ENCODE results near the gene DTX3L. TPM values are rescaled to one million over a fixed set of nuclear protein-coding genes. Genes with fewer than 3 reads are reported as not detected.

DTX3L gene
- total and polyA plus RNA-seq, 10 of the 15 experiments (the other 5 are each of a cell fraction or from before 2014, with no cell fraction given), result 9.9 to 41.4 (median 21.7) TPM

- Histone ChIP-seq H3K79me2 (ENCODE audit: control insufficient read depth, insufficient read depth, low read length) (no peaks in the 10 kb centered on the region), H3K4me3 (no peak overlapping the region), H3K4me1 (ENCODE audit: control insufficient read depth, insufficient read depth, low read length) (no peaks in the 10 kb centered on the region), H3K27ac (ENCODE audit: control insufficient read depth, insufficient read depth) (no peak overlapping the region), H3K27me3 (replicated peaks in 1 of 2; ENCODE audit: control insufficient read depth in 2 of 2, insufficient read depth in 2 of 2, low read length in 1 of 2) (no peaks in the 10 kb centered on the region), H3K9ac (ENCODE audit: control insufficient read depth, insufficient read depth, low read length) (no peak overlapping the region), H3K9me3 (replicated peaks; ENCODE audit: control insufficient read depth, insufficient read depth, low read length) (no peaks in the 10 kb centered on the region), H3K36me3 (ENCODE audit: control insufficient read depth in 2 of 2, insufficient read depth in 2 of 2, low read length in 1 of 2) (peaks cover 2 to 16% of the 10 kb centered on the region in 2 experiments; a peak in 3 of 4 replicates), H3K4me2 (ENCODE audit: control insufficient read depth, insufficient read depth) (no peak overlapping the region), H2AFZ (ENCODE audit: control insufficient read depth, low read depth, low read length) (no peak overlapping the region), H4K20me1 (ENCODE audit: control insufficient read depth, insufficient read depth) (no peaks in the 10 kb centered on the region)
- TF ChIP-seq LARP7 (IDR thresholded peaks at IDR 0.05), result no peak
- TF ChIP-seq ZBTB40 (IDR thresholded peaks at IDR 0.05; ENCODE audit: borderline replicate concordance), result no peak
- TF ChIP-seq RCOR1 (conservative IDR thresholded peaks at IDR 0.05; ENCODE audit: low read depth, low read length), result no peak
- no peak for TF ChIP-seq E2F8 (IDR thresholded peaks at IDR 0.05; ENCODE audit: low read depth, partially characterized antibody)
- TF ChIP-seq PKNOX1 (IDR thresholded peaks at IDR 0.05), result no peak
- no peak for TF ChIP-seq RELB (IDR thresholded peaks at IDR 0.05; ENCODE audit: low read depth)
- no peak for TF ChIP-seq TCF12 (IDR thresholded peaks at IDR 0.05; ENCODE audit: low read depth, low read length)
- TF ChIP-seq PAX8 (IDR thresholded peaks at IDR 0.05), result no peak
- DNase-seq (ENCODE audit: low read depth, low spot score) (no peak), FAIRE-seq (no peak), ATAC-seq (no peak)
- no TSS peak for BruUV-seq (replicated peaks)
- intact Hi-C loops (cut with micrococcal nuclease; ENCODE audit: unreplicated experiment), result no loop called here
- RAD21 ChIA-PET (ENCODE audit: unreplicated experiment), result interaction anchor here (1.1 to 1.7 kb wide), 3 partner anchors 88 to 999 kb away, joined by 3 read pairs; no protein-coding TSS in a partner anchor
- SMC1A ChIA-PET (ENCODE audit: uncharacterized antibody, unreplicated experiment), result interaction anchor here (0.7 to 4.7 kb wide), 9 partner anchors 9 to 308 kb away, joined by 3 to 27 read pairs (median 3); no protein-coding TSS in a partner anchor
- CTCF ChIA-PET, result interaction anchor here (0.5 to 1.7 kb wide), 5 partner anchors 11 to 157 kb away, joined by 3 to 8 read pairs (median 7); no protein-coding TSS in a partner anchor
- WGBS (ENCODE audit: insufficient coverage, insufficient replicate concordance, low lambda C conversion rate, missing lambda C conversion rate), result 97% methylated on average over 3 of the region's 3 CpGs
- in situ Hi-C loops (cut with MboI), result no loop called here
- POLR2A ChIA-PET, result interaction anchor here (0.6 to 1.1 kb wide), 2 partner anchors 36 to 301 kb away, joined by 3 to 4 read pairs; no protein-coding TSS in a partner anchor
These were observed 16.1 kb upstream of the DTX3L start for GRCh38 chr3:122548076-122548475.
